NCI-H1417 treated with DMSO at 0.1 percent for 48 hours (cell line): ENCODE measurements around the gene EEPD1.
"Not testable (repeated sequence)": the region's sequence is repeated elsewhere in the genome, so short reads cannot be mapped to it uniquely, and the experiment has no call there.

ENCODE experiments used
- DNase-seq: peaks from one replicate; lab custom pipeline; 2025; lab: John Stamatoyannopoulos, UW

EEPD1 gene

GRCh38 chr7:36301914-36302771 is 149.1 kb downstream of the EEPD1 start:
- DNase-seq = no peak

GRCh38 chr7:36303202-36304098 is 150.4 kb downstream of the EEPD1 start:
- DNase-seq = peak; percentile 47

GRCh38 chr7:36304099-36304425 is 151.0 kb downstream of the EEPD1 start:
- DNase-seq = no peak

- no peak for DNase-seq
These were observed 152.2 kb downstream of the EEPD1 start for GRCh38 chr7:36305226-36305625.

GRCh38 chr7:36305648-36306047 is 152.6 kb downstream of the EEPD1 start:
- DNase-seq = no peak

- no peak for DNase-seq
These were observed 153.2 kb downstream of the EEPD1 start for GRCh38 chr7:36306222-36306621.

- DNase-seq = no peak
These were observed 153.7 kb downstream of the EEPD1 start for GRCh38 chr7:36306722-36307121.

- no peak for DNase-seq
These were observed 155.0 kb downstream of the EEPD1 start for GRCh38 chr7:36308031-36308430.

- DNase-seq = no peak
These were observed 156.2 kb downstream of the EEPD1 start for GRCh38 chr7:36309301-36309700.

- no peak for DNase-seq
These were observed 156.7 kb downstream of the EEPD1 start for GRCh38 chr7:36309716-36310115.

GRCh38 chr7:36310897-36311296 is 157.8 kb downstream of the EEPD1 start:
- DNase-seq = no peak

- no peak for DNase-seq
These were observed 158.5 kb downstream of the EEPD1 start for GRCh38 chr7:36311539-36311938.

- no peak for DNase-seq
These were observed 159.2 kb downstream of the EEPD1 start for GRCh38 chr7:36312064-36312914.

- DNase-seq = no peak
These were observed 159.9 kb downstream of the EEPD1 start for GRCh38 chr7:36312915-36313334.

GRCh38 chr7:36313607-36314006 is 160.6 kb downstream of the EEPD1 start:
- DNase-seq = no peak

GRCh38 chr7:36314491-36314890 is 161.4 kb downstream of the EEPD1 start:
- no peak for DNase-seq

- no peak for DNase-seq
These were observed 162.4 kb downstream of the EEPD1 start for GRCh38 chr7:36315309-36315944.

- no peak for DNase-seq
These were observed 163.3 kb downstream of the EEPD1 start for GRCh38 chr7:36316319-36316718.

- no peak for DNase-seq
These were observed 164.2 kb downstream of the EEPD1 start for GRCh38 chr7:36317276-36317675.

- DNase-seq = no peak
These were observed 165.1 kb downstream of the EEPD1 start for GRCh38 chr7:36318116-36318515.

GRCh38 chr7:36321284-36321683 is 168.2 kb downstream of the EEPD1 start:
- DNase-seq = not testable (repeated sequence)

- no peak for DNase-seq
These were observed 183.3 kb downstream of the EEPD1 start for GRCh38 chr7:36336390-36336789.
